Measurements from ENCODE around the gene NAA40. TPM values are rescaled to one million over a fixed set of nuclear protein-coding genes. Genes with fewer than 3 reads are reported as not detected.

NAA40 gene
- total and polyA plus RNA-seq, 2 experiments from 2014 or later: 10.1 to 24.6 TPM

DNA sequence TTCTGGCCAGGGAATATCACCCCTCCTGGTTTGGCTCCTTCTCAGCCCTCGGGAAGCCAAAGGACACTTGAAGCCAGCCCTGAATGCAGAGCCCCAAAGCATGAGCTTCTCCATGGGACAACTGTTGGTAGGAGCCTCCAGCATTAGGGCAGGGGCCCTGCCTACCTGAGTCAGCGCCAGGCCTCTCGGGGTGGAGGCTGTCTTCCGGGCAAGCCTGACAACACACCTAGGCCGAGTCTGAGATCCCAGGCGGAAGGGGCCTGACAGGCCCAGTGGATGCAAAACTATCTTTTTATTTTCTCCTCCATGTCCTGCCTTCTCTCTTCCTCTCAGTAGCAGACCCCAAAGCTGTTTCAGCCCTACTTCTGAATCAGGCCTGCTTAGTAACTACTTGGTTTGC, 49.5 kb upstream of the NAA40 start:
- H3K4me3 Mint-ChIP-seq: peak overlapping the region; percentile 66; the same call in 2 of the 3 replicates
- peak overlapping the region; percentile 75; the same call in 1 of the 2 replicates for H3K27ac Mint-ChIP-seq
- peaks cover 91% of the 10 kb centered on the region for H3K79me2 ChIP-seq (replicated peaks; ENCODE audit: insufficient read depth)
- no peaks in the 10 kb centered on the region for H3K27me3 ChIP-seq (ENCODE audit: insufficient read depth)
- no peak overlapping the region for H3K4me2 ChIP-seq
- peaks cover 27% of the 10 kb centered on the region for H4K20me1 ChIP-seq (replicated peaks; ENCODE audit: insufficient read depth)
- H3K4me1 ChIP-seq (ENCODE audit: insufficient read depth): peaks cover 31% of the 10 kb centered on the region
- DNase-seq (ENCODE audit: low spot score) (no peak), ATAC-seq (no peak)
- H3K4me1 Mint-ChIP-seq: peaks cover 50% of the 10 kb centered on the region
- H3K36me3 ChIP-seq (ENCODE audit: insufficient read depth): no peaks in the 10 kb centered on the region
- no peak for TF ChIP-seq POLR2AphosphoS5 (IDR thresholded peaks at IDR 0.05; ENCODE audit: low read depth)
- TF ChIP-seq, protein P1, sequence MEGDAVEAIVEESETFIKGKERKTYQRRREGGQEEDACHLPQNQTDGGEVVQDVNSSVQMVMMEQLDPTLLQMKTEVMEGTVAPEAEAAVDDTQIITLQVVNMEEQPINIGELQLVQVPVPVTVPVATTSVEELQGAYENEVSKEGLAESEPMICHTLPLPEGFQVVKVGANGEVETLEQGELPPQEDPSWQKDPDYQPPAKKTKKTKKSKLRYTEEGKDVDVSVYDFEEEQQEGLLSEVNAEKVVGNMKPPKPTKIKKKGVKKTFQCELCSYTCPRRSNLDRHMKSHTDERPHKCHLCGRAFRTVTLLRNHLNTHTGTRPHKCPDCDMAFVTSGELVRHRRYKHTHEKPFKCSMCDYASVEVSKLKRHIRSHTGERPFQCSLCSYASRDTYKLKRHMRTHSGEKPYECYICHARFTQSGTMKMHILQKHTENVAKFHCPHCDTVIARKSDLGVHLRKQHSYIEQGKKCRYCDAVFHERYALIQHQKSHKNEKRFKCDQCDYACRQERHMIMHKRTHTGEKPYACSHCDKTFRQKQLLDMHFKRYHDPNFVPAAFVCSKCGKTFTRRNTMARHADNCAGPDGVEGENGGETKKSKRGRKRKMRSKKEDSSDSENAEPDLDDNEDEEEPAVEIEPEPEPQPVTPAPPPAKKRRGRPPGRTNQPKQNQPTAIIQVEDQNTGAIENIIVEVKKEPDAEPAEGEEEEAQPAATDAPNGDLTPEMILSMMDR (conservative IDR thresholded peaks at IDR 0.05; ENCODE audit: low read depth in 2 of 2): no peak
- TF ChIP-seq, protein P2, sequence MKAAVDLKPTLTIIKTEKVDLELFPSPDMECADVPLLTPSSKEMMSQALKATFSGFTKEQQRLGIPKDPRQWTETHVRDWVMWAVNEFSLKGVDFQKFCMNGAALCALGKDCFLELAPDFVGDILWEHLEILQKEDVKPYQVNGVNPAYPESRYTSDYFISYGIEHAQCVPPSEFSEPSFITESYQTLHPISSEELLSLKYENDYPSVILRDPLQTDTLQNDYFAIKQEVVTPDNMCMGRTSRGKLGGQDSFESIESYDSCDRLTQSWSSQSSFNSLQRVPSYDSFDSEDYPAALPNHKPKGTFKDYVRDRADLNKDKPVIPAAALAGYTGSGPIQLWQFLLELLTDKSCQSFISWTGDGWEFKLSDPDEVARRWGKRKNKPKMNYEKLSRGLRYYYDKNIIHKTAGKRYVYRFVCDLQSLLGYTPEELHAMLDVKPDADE (IDR thresholded peaks at IDR 0.05): no peak
- H3K27ac ChIP-seq (ENCODE audit: low read depth): peak overlapping the region; percentile 93; the same call in 1 of the 2 replicates
- H3K4me3 ChIP-seq: no peak overlapping the region
- no peaks in the 10 kb centered on the region for H3K9me2 ChIP-seq (ENCODE audit: insufficient read depth)
- H3K36me3 Mint-ChIP-seq (ENCODE audit: low read depth): peaks cover 5% of the 10 kb centered on the region; the same call in 2 of the 3 replicates
- peaks cover 15% of the 10 kb centered on the region for H3K27me3 Mint-ChIP-seq (ENCODE audit: insufficient read depth, low read depth, poor library complexity)
- H3F3A ChIP-seq (replicated peaks; ENCODE audit: low read depth): peaks cover 15% of the 10 kb centered on the region
- H3K9me3 Mint-ChIP-seq: no peaks in the 10 kb centered on the region; the same call in 2 of the 3 replicates
- H2AFZ ChIP-seq: no peak overlapping the region

DNA sequence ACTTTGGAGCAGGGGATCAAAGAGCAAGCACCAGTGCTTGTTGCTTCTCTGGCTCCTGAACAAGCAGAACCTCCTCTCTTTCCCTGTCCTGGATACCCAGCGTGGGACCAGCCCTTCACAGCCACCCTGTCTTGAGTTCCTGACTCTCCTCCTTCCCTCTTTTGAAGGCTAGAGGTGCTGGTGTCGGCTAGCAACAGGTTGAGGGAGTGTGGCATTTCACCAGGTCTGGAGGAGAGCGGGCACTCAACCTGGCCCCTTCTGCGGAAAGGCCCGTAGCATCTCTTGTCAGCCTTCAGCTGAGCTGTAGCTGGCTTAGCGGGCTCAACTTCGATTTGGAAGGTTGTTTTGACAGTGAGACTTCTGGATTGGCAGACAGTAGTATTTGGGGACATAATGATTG, 48.4 kb upstream of the NAA40 start:
- Histone ChIP-seq H3F3A (replicated peaks; ENCODE audit: low read depth) (peaks cover 15% of the 10 kb centered on the region), H3K4me1 (ENCODE audit: insufficient read depth) (peaks cover 31% of the 10 kb centered on the region), H3K4me3 (no peak overlapping the region), H3K4me2 (no peak overlapping the region), H3K27me3 (ENCODE audit: insufficient read depth) (no peaks in the 10 kb centered on the region), H3K9me2 (ENCODE audit: insufficient read depth) (no peaks in the 10 kb centered on the region), H4K20me1 (replicated peaks; ENCODE audit: insufficient read depth) (peaks cover 27% of the 10 kb centered on the region), H3K27ac (ENCODE audit: low read depth) (no peak overlapping the region), H3K36me3 (ENCODE audit: insufficient read depth) (no peaks in the 10 kb centered on the region), H2AFZ (no peak overlapping the region), H3K79me2 (replicated peaks; ENCODE audit: insufficient read depth) (peaks cover 85% of the 10 kb centered on the region)
- DNase-seq (ENCODE audit: low spot score) (no peak), ATAC-seq (no peak)
- Mint-ChIP-seq H3K4me1 (peaks cover 47% of the 10 kb centered on the region), H3K9me3 (no peaks in the 10 kb centered on the region), H3K36me3 (ENCODE audit: low read depth) (peaks cover 4% of the 10 kb centered on the region), H3K27me3 (ENCODE audit: insufficient read depth, low read depth, poor library complexity) (peaks cover 15% of the 10 kb centered on the region), H3K4me3 (no peak overlapping the region), H3K27ac (peak overlapping the region; percentile 39; the same call in 1 of the 2 replicates)
- no peak for TF ChIP-seq ZNF331 (CRISPR knock-in tag; IDR thresholded peaks at IDR 0.05; ENCODE audit: low read depth)
- no peak for TF ChIP-seq POLR2AphosphoS5 (IDR thresholded peaks at IDR 0.05; ENCODE audit: low read depth)
- TF ChIP-seq STAT1 (IDR thresholded peaks at IDR 0.05; ENCODE audit: unreplicated experiment): no peak
- no peak for TF ChIP-seq ZNF114 (CRISPR knock-in tag; IDR thresholded peaks at IDR 0.05)
- TF ChIP-seq, protein P2 (IDR thresholded peaks at IDR 0.05): no peak
- TF ChIP-seq NANOG (IDR thresholded peaks at IDR 0.05; ENCODE audit: borderline replicate concordance): no peak
- TF ChIP-seq CREB1 (CRISPR knock-in tag; IDR thresholded peaks at IDR 0.05; ENCODE audit: low read depth): no peak
- TF ChIP-seq, protein P3, sequence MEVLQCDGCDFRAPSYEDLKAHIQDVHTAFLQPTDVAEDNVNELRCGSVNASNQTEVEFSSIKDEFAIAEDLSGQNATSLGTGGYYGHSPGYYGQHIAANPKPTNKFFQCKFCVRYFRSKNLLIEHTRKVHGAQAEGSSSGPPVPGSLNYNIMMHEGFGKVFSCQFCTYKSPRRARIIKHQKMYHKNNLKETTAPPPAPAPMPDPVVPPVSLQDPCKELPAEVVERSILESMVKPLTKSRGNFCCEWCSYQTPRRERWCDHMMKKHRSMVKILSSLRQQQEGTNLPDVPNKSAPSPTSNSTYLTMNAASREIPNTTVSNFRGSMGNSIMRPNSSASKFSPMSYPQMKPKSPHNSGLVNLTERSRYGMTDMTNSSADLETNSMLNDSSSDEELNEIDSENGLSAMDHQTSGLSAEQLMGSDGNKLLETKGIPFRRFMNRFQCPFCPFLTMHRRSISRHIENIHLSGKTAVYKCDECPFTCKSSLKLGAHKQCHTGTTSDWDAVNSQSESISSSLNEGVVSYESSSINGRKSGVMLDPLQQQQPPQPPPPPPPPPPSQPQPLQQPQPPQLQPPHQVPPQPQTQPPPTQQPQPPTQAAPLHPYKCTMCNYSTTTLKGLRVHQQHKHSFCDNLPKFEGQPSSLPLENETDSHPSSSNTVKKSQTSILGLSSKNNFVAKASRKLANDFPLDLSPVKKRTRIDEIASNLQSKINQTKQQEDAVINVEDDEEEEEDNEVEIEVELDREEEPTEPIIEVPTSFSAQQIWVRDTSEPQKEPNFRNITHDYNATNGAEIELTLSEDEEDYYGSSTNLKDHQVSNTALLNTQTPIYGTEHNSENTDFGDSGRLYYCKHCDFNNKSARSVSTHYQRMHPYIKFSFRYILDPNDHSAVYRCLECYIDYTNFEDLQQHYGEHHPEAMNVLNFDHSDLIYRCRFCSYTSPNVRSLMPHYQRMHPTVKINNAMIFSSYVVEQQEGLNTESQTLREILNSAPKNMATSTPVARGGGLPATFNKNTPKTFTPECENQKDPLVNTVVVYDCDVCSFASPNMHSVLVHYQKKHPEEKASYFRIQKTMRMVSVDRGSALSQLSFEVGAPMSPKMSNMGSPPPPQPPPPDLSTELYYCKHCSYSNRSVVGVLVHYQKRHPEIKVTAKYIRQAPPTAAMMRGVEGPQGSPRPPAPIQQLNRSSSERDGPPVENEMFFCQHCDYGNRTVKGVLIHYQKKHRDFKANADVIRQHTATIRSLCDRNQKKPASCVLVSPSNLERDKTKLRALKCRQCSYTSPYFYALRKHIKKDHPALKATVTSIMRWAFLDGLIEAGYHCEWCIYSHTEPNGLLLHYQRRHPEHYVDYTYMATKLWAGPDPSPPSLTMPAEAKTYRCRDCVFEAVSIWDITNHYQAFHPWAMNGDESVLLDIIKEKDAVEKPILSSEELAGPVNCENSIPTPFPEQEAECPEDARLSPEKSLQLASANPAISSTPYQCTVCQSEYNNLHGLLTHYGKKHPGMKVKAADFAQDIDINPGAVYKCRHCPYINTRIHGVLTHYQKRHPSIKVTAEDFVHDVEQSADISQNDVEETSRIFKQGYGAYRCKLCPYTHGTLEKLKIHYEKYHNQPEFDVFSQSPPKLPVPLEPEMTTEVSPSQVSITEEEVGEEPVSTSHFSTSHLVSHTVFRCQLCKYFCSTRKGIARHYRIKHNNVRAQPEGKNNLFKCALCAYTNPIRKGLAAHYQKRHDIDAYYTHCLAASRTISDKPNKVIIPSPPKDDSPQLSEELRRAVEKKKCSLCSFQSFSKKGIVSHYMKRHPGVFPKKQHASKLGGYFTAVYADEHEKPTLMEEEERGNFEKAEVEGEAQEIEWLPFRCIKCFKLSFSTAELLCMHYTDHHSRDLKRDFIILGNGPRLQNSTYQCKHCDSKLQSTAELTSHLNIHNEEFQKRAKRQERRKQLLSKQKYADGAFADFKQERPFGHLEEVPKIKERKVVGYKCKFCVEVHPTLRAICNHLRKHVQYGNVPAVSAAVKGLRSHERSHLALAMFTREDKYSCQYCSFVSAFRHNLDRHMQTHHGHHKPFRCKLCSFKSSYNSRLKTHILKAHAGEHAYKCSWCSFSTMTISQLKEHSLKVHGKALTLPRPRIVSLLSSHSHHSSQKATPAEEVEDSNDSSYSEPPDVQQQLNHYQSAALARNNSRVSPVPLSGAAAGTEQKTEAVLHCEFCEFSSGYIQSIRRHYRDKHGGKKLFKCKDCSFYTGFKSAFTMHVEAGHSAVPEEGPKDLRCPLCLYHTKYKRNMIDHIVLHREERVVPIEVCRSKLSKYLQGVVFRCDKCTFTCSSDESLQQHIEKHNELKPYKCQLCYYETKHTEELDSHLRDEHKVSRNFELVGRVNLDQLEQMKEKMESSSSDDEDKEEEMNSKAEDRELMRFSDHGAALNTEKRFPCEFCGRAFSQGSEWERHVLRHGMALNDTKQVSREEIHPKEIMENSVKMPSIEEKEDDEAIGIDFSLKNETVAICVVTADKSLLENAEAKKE (CRISPR knock-in tag; IDR thresholded peaks at IDR 0.05): no peak
- no peak for TF ChIP-seq JUNB (IDR thresholded peaks at IDR 0.05; ENCODE audit: unreplicated experiment)

Measured in GM23338 (cell line).